Measurements from ENCODE around the gene DCC. TPM values are rescaled to one million over a fixed set of nuclear protein-coding genes. Genes with fewer than 3 reads are reported as not detected.

The DCC gene
- total and polyA plus RNA-seq, 2 donors (not counting 1 experiment from before 2014, with no cell fraction given), result 0.14 TPM; not detected in 1

DNA sequence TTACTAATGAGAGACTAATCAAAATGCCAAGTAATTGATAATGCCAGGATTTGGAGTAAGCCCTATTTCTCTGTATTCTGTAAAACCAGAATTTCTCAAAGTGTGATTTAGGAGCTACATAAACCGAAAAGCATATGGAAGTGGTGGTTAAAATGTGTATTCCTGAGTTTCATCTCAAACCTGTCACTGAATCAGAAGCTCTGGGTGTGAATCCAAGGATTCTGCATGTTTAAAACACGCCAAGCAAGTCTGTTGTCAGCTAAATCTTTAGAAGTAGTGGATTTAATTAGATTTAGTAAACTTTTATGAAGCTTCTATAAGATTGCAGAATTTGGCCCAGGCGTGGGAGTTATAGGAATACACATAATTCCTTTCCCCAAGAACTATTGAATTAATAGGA is 700.3 kb downstream of the DCC start:
- no peak overlapping the region for H2AFZ ChIP-seq (ENCODE audit: low read length)
- H3K4me2 ChIP-seq (ENCODE audit: extremely low read depth, insufficient read depth, low read length), result no peak overlapping the region
- no peaks in the 10 kb centered on the region for H3K9me3 ChIP-seq (ENCODE audit: control insufficient read depth, insufficient read depth, low read depth, low read length)
- H3K4me1 ChIP-seq (ENCODE audit: control insufficient read depth, extremely low read depth, insufficient read depth, low read length), result no peaks in the 10 kb centered on the region
- no peak overlapping the region for H3K9ac ChIP-seq (ENCODE audit: insufficient read depth, low read length)
- H3K27me3 ChIP-seq (ENCODE audit: control insufficient read depth, insufficient read depth, low read length), result no peaks in the 10 kb centered on the region
- no peaks in the 10 kb centered on the region for H3K79me2 ChIP-seq (ENCODE audit: control insufficient read depth, insufficient read depth, low read length)
- no peak for TF ChIP-seq EZH2 (IDR thresholded peaks at IDR 0.05; ENCODE audit: low read length, missing control alignments)
- TF ChIP-seq, protein P1, sequence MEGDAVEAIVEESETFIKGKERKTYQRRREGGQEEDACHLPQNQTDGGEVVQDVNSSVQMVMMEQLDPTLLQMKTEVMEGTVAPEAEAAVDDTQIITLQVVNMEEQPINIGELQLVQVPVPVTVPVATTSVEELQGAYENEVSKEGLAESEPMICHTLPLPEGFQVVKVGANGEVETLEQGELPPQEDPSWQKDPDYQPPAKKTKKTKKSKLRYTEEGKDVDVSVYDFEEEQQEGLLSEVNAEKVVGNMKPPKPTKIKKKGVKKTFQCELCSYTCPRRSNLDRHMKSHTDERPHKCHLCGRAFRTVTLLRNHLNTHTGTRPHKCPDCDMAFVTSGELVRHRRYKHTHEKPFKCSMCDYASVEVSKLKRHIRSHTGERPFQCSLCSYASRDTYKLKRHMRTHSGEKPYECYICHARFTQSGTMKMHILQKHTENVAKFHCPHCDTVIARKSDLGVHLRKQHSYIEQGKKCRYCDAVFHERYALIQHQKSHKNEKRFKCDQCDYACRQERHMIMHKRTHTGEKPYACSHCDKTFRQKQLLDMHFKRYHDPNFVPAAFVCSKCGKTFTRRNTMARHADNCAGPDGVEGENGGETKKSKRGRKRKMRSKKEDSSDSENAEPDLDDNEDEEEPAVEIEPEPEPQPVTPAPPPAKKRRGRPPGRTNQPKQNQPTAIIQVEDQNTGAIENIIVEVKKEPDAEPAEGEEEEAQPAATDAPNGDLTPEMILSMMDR (conservative IDR thresholded peaks at IDR 0.05 in 1 of 2, IDR thresholded peaks at IDR 0.05 in 1 of 2; ENCODE audit: low read depth in 1 of 2, low read length in 2 of 2), result no peak
- H4K20me1 ChIP-seq (ENCODE audit: control insufficient read depth, extremely low read depth, insufficient read depth, low read length), result no peaks in the 10 kb centered on the region
- H3K4me3 ChIP-seq (replicated peaks in 1 of 4; ENCODE audit: control extremely low read depth in 1 of 4, insufficient read depth in 1 of 4, low read depth in 3 of 4, low read length in 4 of 4), result no peak overlapping the region
- no peak for DNase-seq (ENCODE audit: low read depth in 2 of 2)
- no peaks in the 10 kb centered on the region for H3K36me3 ChIP-seq (ENCODE audit: control insufficient read depth, insufficient read depth, low read length)
- H3K27ac ChIP-seq (ENCODE audit: insufficient read depth, low read length), result no peak overlapping the region

DNA sequence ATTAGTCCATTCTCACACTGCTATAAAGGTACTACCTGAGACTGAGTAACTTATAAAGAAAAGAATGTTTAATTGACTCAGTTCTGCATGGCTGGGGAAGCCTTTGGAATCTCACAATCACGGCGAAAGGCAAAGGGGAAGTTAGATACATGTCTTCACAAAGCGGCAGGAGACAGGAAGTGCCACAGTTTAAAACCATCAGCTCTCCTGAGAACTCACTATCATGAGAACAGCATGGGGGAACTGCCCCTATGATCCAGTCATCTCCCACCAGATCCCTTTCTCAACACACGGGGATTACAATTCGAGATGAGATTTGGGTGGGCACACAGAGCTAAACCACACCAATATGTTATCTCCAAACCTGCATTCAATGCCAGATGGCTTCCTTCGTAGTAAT is 716.1 kb downstream of the DCC start:
- DNase-seq (ENCODE audit: low read depth in 2 of 2), result no peak
- Histone ChIP-seq H2AFZ (ENCODE audit: low read length) (no peak overlapping the region), H4K20me1 (ENCODE audit: control insufficient read depth, extremely low read depth, insufficient read depth, low read length) (no peaks in the 10 kb centered on the region), H3K4me1 (ENCODE audit: control insufficient read depth, extremely low read depth, insufficient read depth, low read length) (no peaks in the 10 kb centered on the region), H3K9me3 (ENCODE audit: control insufficient read depth, insufficient read depth, low read depth, low read length) (no peaks in the 10 kb centered on the region), H3K27ac (ENCODE audit: insufficient read depth, low read length) (no peak overlapping the region), H3K27me3 (ENCODE audit: control insufficient read depth, insufficient read depth, low read length) (no peaks in the 10 kb centered on the region), H3K79me2 (ENCODE audit: control insufficient read depth, insufficient read depth, low read length) (no peaks in the 10 kb centered on the region), H3K4me3 (replicated peaks in 1 of 4; ENCODE audit: control extremely low read depth in 1 of 4, insufficient read depth in 1 of 4, low read depth in 3 of 4, low read length in 4 of 4) (no peak overlapping the region), H3K9ac (ENCODE audit: insufficient read depth, low read length) (no peak overlapping the region), H3K4me2 (ENCODE audit: extremely low read depth, insufficient read depth, low read length) (no peak overlapping the region), H3K36me3 (ENCODE audit: control insufficient read depth, insufficient read depth, low read length) (no peaks in the 10 kb centered on the region)
- TF ChIP-seq EZH2 (IDR thresholded peaks at IDR 0.05; ENCODE audit: low read length, missing control alignments), result no peak
- TF ChIP-seq, protein P1 (conservative IDR thresholded peaks at IDR 0.05 in 1 of 2, IDR thresholded peaks at IDR 0.05 in 1 of 2; ENCODE audit: low read depth in 1 of 2, low read length in 2 of 2), result no peak

DNA sequence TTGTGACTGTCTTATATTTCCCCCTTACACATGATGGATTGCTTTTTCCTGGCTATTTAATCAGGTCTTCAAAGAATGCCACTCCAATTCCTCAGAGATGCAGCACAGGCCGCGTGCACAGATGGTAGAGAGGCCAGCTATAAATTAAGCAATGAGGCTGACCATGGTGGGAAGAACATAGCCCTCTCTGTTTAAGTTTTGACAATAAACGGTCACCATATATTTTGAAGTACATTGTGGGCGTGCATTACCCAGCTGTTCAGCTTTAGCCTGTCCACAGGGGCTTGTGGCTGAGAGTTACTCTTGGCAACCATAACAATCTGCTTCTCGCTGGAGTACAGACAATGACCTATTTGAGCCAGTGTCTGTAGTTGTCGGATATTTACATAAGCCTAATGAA is 730.8 kb downstream of the DCC start:
- DNase-seq (ENCODE audit: low read depth in 2 of 2), result no peak
- Histone ChIP-seq H2AFZ (ENCODE audit: low read length) (no peak overlapping the region), H3K4me3 (replicated peaks in 1 of 4; ENCODE audit: control extremely low read depth in 1 of 4, insufficient read depth in 1 of 4, low read depth in 3 of 4, low read length in 4 of 4) (no peak overlapping the region), H3K9ac (ENCODE audit: insufficient read depth, low read length) (no peak overlapping the region), H3K9me3 (ENCODE audit: control insufficient read depth, insufficient read depth, low read depth, low read length) (no peaks in the 10 kb centered on the region), H3K4me2 (ENCODE audit: extremely low read depth, insufficient read depth, low read length) (no peak overlapping the region), H3K4me1 (ENCODE audit: control insufficient read depth, extremely low read depth, insufficient read depth, low read length) (no peaks in the 10 kb centered on the region), H3K27me3 (ENCODE audit: control insufficient read depth, insufficient read depth, low read length) (no peaks in the 10 kb centered on the region), H3K36me3 (ENCODE audit: control insufficient read depth, insufficient read depth, low read length) (no peaks in the 10 kb centered on the region), H3K27ac (ENCODE audit: insufficient read depth, low read length) (no peak overlapping the region), H4K20me1 (ENCODE audit: control insufficient read depth, extremely low read depth, insufficient read depth, low read length) (no peaks in the 10 kb centered on the region), H3K79me2 (ENCODE audit: control insufficient read depth, insufficient read depth, low read length) (no peaks in the 10 kb centered on the region)
- TF ChIP-seq EZH2 (IDR thresholded peaks at IDR 0.05; ENCODE audit: low read length, missing control alignments), result no peak
- TF ChIP-seq, protein P1 (conservative IDR thresholded peaks at IDR 0.05 in 1 of 2, IDR thresholded peaks at IDR 0.05 in 1 of 2; ENCODE audit: low read depth in 1 of 2, low read length in 2 of 2), result no peak

Data from fibroblast of lung (primary cell).